Transverse colon (tissue), 3 donors: ENCODE measurements around the gene AIF1L.

Experiments used
- CTCF ChIP-seq, 5 experiments: fragments of 200-600 bp in 3 of 5; fragments of 450-650 bp in 2 of 5; sonication (generic) in 3 of 5; IDR thresholded peaks; 1 replicate in 2 of 5; 2 replicates in 3 of 5; pipeline ENCODE4 v1.5.1; 2016 to 2017; ENCODE audit warnings: antibody characterized with exemption in 5 of 5, inconsistent platforms in 3 of 5, mild to moderate bottlenecking in 2 of 5, moderate library complexity in 1 of 5
- POLR2A ChIP-seq: fragments of 450-650 bp; IDR thresholded peaks from one replicate; pipeline ENCODE4 v1.6.1; 2016; ENCODE audit warnings: antibody characterized with exemption, mild to moderate bottlenecking, moderate library complexity

GRCh38 chr9:131103535-131103934 is 7.2 kb downstream of the AIF1L start:
- TF ChIP-seq CTCF (IDR thresholded peaks at IDR 0.05) (no peak), POLR2A (no peak)
